Umbilical cord (tissue), 2 donors: ENCODE data around the gene TLL1. TPM values are rescaled to one million over a fixed set of nuclear protein-coding genes. Genes with fewer than 3 reads are reported as not detected.
A peak's percentile ranks its signal among the peaks of the same experiment; 100 is the strongest.

Source experiments
- DNase-seq: peaks from one replicate; pipeline ENCODE4 v3.0.0-alpha.2; 2015; ENCODE audit warnings: low spot score
- total RNA-seq: library from RNA; depleted of rRNA; stranded (reverse); fragments of >200 nt; gene quantifications from one replicate; pipeline ENCODE4 v1.2.3, GENCODE V29; 2014; ENCODE audit warnings: low replicate concordance; ENCODE audit not compliant: insufficient read depth

Gene TLL1
- 2.6 TPM for total RNA-seq

- DNase-seq = peak; percentile 44
Measured at GRCh38 chr4:165872461-165873297, at the start of gene TLL1. Gene TLL1 (plus strand): TSS chr4:165873237. CDS start chr4:165873905, 668 bp downstream.

GRCh38 chr4:165826166-165826565, 46.9 kb upstream of the TLL1 start:
- DNase-seq = no peak

DNA sequence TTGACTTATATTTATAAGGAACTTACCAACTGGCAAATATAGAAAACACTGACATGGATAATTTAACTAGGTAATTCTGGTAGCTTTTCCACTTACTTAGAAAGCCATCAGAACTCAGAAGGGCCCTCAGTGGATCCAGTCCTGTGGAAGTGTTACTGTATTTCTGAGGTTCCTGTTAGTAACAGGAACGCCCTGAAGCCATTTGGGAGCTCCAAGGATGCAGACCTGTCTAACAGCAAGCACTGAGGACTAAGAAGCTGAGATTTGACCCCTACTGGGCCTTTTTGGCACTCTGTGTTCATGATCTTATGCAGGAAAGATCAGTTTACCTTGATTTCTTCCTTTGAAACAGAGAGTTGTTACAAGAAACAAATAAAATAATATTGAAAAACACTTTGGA, 46.0 kb upstream of the TLL1 start:
- no peak for DNase-seq

GRCh38 chr4:165828928-165829327, 44.1 kb upstream of the TLL1 start:
- no peak for DNase-seq

DNA sequence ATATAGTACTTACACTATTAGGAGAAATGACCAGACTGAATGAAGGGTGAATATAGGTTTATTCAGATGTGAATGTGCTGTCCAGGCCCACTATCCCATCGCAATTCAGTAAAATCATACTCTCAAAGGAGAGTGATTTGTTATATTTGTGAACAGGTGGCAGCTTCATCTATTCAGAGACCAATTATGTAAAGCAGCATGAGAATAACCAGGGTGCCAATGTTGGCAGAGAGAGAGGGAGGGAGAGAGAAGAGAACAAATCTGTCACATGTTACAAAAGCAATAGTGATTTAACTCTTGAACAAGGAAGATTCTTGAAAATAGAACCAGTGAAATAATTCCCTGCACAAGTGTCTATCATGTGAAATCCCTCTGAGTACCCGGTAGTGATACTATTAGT, 38.9 kb upstream of the TLL1 start:
- DNase-seq = no peak

DNA sequence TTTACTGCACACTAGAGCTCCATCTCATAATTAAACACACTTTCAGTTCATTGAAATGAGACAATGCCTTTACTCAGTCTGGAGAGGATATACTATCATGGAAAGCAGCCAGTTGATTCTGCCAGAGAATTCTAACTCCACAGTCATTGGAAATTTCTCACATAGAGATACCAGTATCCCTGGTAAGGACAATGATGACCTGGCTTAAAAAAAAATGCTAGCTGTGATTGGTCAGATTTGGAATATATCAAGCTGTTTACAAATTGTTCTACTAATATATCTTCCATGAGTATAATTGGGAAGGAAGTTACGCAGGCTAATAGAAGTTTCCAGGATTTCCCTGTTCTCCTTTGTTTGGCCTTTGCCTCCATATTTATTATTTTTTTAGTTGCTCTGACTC, 34.5 kb upstream of the TLL1 start:
- DNase-seq = no peak

- DNase-seq = no peak
Measured at GRCh38 chr4:165839615-165840333, 33.3 kb upstream of the TLL1 start.

- DNase-seq = no peak
Measured at GRCh38 chr4:165842684-165843083, 30.4 kb upstream of the TLL1 start.

DNA sequence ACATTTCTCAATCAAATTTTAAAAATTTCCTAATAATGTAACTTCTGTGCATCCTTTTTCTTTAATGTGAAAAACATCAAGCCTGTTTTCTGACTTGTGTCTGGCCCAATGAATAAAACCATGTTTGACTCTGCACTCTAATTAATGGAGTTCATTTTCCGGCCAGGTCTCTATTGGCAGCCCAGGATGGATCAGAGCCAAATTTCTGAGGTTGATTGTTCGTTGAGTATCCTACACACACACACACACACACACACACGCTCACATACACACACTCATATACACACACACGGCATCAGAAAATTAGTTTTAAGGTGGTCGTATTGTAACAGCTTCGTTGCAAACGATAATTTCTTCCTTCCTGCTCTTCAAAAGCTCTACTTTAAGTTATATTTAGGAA, 28.9 kb upstream of the TLL1 start:
- DNase-seq = peak; percentile 1

DNA sequence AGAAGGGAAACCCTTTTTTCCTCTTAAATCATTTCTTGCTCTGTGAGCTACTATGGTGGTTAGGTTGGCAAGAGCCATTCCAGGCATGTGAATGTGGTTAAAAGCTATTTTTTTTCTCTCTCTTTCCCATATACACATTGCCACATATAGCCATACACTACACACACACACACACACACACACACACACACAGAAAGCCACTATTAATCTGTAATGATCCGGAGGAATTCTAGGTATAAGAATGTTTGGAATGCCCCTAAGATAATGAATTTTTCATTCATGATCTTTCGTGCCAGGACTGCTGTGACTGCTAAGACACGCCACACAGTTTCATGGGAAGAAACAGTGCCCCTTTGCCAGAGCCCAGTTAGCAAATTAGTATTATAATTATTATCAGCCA, 21.8 kb upstream of the TLL1 start:
- DNase-seq = no peak

- DNase-seq = peak; percentile 2
Measured at GRCh38 chr4:165855191-165855590, 17.8 kb upstream of the TLL1 start.

GRCh38 chr4:165861363-165861762, 11.7 kb upstream of the TLL1 start:
- DNase-seq = no peak

DNA sequence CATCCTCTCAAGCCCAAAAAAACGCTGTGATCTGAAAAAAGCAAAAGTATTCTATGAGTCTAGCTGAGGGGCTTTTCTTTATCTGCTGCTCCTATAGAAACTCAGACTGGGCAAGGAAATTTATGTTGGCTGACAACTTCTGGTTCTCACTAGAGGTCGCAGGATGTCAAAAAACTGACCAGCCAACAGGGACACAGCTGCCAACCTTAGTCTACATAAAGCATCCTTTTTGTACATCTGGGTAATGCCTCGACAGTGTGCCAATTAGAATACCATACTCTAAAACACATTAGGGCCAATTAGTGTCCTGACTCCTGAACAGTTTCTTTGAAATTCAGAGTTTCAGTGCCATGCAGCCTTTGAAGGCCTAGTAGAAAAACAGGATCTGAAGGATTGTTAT, 8.8 kb upstream of the TLL1 start:
- DNase-seq = no peak

GRCh38 chr4:165866019-165866650, 6.9 kb upstream of the TLL1 start:
- DNase-seq = no peak

- DNase-seq = no peak
Measured at GRCh38 chr4:165867961-165868360, 5.1 kb upstream of the TLL1 start.

GRCh38 chr4:165873298-165874071, 448 bp downstream of the TLL1 start:
- DNase-seq = peak; percentile 29

DNA sequence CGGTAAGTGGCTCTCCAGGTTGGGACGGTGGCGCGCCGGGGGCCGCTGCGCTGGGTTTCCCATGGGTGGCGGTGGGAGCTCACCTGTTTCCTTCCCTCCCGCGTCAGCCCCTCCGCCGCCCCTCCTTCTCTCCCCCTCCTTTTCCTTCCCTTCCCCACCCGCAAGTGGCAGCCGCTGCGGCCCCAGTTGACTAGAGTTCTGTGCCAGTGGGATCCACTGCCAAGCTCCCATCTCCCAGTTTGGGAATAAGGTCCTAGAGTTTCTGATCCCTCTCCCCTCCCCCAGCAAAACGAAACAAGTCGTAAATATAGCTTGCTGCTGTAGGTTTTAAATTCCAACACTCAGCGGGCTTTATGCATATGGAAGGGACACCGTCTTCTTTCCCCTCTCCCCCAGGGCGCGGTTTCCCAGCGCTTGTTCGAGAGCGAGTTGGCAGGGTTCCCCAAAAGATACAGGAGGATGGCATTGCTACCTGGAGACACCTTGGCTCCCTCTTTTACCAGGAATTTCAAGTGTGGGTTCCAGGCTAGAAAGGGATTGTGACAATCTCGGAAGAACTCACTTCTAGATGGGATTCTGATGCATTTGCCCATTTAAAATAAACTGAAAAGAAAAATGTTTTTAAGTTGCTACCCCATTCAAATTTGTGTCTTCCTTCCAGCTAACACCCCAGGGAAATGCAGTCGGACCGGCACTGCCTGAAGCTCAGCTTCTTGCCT, 1.2 kb downstream of the TLL1 start:
- no peak for DNase-seq

GRCh38 chr4:165874791-165875371, 1.8 kb downstream of the TLL1 start:
- peak; percentile 4 for DNase-seq

DNA sequence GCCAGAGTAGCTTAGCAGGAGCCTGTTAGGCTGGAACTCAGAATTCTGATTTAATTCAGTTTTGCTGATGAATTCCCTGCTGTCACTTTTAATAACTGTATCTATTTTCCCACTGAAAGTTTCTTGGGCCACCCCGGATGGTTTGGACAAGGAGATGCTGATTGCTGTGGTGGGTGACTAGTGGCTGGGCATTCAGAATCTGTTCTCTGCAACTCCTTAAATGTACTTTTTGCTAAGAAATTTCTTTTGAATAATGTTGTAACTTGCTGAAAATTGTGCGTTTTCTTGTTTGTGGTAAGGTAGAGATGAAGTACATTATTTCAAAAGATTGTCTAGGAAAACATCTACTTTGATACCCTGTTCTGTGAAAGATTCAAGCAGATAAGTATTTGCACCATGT, 2.4 kb downstream of the TLL1 start:
- no peak for DNase-seq

GRCh38 chr4:165877286-165877685, 4.2 kb downstream of the TLL1 start:
- DNase-seq = no peak

DNA sequence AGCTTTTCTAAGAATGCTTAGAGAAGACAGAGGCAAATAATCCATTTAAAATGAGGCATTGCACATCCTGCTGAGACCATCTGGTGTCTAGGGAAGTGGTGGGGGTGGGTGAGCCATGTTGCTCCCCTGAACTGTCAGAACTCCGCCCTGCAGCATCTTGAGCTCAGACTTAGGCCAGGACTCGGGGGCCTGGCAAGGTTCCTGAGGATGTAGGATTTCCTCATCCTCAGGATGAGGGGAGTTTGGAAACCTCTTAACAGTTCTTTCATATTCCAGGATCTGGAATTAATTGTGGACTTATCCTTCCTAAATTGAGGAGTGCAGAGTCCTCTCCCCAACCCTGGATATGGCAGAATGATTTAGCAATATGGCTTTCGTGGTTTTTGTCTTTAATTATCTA, 6.6 kb downstream of the TLL1 start:
- DNase-seq = no peak
